KBM-7 (cell line): ENCODE data around the gene WDTC1.

ENCODE experiments used
- DNase-seq: peaks from one replicate; pipeline ENCODE4 v3.0.0-alpha.2; 2015
- in situ Hi-C: fragments of 300-500 bp; cut with MboI; formaldehyde crosslinking; loops from 2 replicates; pipeline ENCODE4 v1.14.3; 2020; ENCODE audit warnings: low sequenced_read_pairs, low pct_unique_long_range_greater_than_20kb, mixed read lengths

Gene WDTC1

DNA sequence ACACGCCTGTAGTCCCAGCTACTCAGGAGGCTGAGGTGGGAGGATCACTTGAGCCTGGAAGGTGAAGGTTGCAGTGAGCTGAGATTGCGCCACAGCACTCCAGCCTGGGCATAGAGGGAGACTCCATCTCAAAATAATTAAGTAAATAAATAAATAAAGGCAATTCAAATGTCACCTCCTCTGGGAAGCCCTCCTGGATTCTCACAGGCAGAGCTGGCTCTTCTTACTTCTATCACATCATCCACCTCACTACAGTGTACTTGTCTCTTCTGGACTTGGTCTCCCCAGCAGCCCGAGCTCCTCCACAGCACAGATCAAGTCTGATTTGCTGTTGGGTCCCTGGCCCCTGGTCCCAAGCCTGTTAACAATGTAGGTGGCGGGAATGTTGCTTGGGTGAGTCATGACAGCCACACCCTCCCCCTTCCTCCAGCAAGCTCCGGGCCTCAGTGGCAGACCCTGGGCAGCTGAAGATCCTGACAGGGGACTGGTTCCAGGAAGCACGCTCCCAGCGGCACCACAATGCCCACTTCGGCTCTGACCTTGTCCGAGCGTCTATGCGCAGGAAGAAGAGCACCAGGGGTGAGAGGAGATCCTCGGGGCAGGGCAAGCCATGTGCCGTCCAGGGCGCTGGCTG is 112.7 kb downstream of the WDTC1 start:
- DNase-seq: no peak
- in situ Hi-C loops: no loop called here

- no peak for DNase-seq
- in situ Hi-C loops: no loop called here
Measured at GRCh38 chr1:27348861-27349783, 114.7 kb downstream of the WDTC1 start.

GRCh38 chr1:27349784-27350662 is 115.6 kb downstream of the WDTC1 start:
- no peak for DNase-seq
- in situ Hi-C loops: no loop called here

- no peak for DNase-seq
- in situ Hi-C loops: no loop called here
Measured at GRCh38 chr1:27350663-27351540, 116.5 kb downstream of the WDTC1 start.

DNA sequence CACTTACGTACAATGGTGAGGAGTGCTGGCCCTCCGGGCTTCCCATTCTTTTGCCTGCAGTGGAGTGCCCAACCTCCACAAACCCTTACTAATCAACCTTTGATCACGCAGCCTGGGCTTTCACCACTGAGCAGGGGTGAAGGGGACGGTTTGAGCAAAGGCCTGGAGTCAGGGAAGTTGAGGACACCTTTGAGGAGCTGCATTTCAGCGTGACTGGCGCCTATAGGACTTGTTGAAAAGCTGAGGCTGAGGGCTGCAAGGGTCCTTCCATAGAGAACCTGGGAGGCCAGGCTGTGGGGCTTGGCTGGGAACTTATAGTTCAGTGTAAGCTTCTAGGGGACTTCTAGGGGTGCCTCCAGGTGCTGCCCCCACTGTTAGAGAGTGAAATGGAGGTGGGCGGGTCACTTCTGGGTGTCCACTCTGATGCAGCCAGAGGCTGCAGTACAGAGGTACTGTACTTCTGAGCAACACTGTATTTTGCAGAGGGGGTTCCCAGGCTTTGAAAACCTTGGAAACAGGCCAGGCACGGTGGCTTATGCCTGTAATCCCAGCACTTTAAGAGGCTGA is 117.2 kb downstream of the WDTC1 start:
- in situ Hi-C loops: no loop called here
- DNase-seq: no peak

GRCh38 chr1:27353166-27353565 is 118.7 kb downstream of the WDTC1 start:
- no peak for DNase-seq
- in situ Hi-C loops: no loop called here

DNA sequence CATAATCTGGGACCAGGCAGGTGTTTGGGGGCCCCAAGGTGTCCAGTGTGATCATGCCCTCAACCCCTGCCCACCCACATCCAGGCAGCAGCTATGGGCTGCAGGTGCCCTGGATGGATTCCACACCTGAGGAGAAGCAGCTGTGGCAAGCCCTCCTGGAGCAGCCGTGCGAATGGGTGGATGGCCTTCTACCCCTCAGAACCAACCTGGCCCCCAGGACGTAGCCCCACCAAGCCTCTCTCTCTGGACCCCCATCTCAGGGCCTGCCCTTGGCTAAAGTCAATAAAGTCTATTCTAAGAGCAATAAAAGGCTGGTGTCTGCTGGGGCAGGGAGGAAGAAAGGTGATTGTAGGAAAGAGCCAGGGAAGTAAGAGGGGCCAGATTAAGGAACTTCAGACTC is 119.2 kb downstream of the WDTC1 start:
- DNase-seq: no peak
- in situ Hi-C loops: no loop called here

- in situ Hi-C loops: no loop called here
Measured at GRCh38 chr1:27355683-27356082, 121.3 kb downstream of the WDTC1 start.

DNA sequence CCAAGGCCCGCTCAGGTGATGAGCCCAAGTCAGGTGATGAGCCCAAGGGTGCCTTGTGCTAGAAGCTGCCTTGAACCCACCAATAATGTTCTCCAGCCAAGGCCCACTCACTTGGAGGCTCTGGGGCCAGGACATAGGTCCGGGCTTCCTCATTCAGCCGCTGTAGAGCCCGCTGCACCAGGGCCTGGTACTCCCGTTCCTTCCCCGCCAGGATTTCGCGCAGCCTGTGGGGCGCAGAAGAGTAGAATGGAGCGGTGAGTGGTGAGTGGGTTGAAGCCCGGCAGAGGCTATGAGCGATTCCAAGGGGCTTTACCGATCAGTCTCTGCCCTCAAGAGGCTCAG is 121.8 kb downstream of the WDTC1 start:
- DNase-seq: no peak
- in situ Hi-C loops: no loop called here

More at GRCh38 chr1:27355683-27356082, 121.3 kb downstream of the WDTC1 start:
- no peak for DNase-seq

GRCh38 chr1:27356619-27357280 is 122.3 kb downstream of the WDTC1 start:
- no peak for DNase-seq
- in situ Hi-C loops: no loop called here

DNA sequence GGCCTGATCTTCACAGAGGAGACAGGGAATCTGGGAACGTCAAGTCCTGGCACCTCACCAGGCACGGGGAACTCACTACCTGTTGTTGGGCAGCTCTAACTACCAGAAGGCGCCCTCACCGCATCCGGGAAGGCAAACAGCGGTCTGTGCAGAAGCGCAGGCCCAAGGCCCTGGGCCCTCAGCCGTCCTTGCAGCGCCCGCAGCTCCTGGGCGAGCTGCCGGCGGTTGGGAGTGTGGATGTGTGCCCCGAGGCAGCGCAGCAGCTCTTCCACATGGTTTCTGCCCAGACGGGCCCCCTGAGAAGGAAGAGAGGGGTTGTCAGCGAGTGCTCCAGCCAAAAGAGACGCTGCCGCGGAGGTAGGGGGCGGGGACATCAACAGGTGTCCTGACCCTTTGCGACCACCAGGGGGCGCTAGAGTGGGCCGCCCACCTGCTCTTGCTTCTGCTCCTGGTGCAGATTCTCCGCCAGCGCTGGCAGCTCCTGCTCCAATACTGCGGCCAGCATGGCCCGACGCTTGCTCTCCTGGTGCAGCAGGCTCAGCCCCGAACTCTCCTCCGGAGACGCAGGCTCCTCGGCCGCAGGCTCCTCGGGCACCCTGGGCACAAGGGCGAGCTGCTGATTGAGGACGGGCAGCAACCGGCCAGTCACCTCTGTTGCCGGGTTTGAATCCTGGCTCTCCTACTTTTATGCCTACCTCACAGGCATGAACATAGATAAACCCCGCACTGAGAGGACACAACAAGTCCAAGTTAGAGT is 123.0 kb downstream of the WDTC1 start:
- peak; percentile 92 for DNase-seq
- in situ Hi-C loops: no loop called here
